Gastroesophageal sphincter (tissue), 4 donors: Measurements from ENCODE around the gene ELK1. TPM values are rescaled to one million over a fixed set of nuclear protein-coding genes. Genes with fewer than 3 reads are reported as not detected.

Experiments
- ATAC-seq: fragments of 150-250 bp; one replicate; pipeline ENCODE4 v1.9.1; 2016; ENCODE audit warnings: mild to moderate bottlenecking, moderate library complexity
- H3K27ac ChIP-seq, 4 donors: fragments of 200-600 bp; sonication (generic) in 3 of 4; 1 replicate in 3 of 4; 2 replicates in 1 of 4; pipeline ENCODE4 v1.5.1; 2016 to 2019
- H3K27me3 ChIP-seq: fragments of 200-600 bp; sonication (generic); one replicate; pipeline ENCODE4 v1.5.1; 2019
- H3K36me3 ChIP-seq, 2 donors: fragments of 200-600 bp; sonication (generic); one replicate each; pipeline ENCODE4 v1.5.1; 2019; ENCODE audit warnings: control low read depth in 1 of 2
- H3K4me1 ChIP-seq, 3 donors: fragments of 200-600 bp; sonication (generic); 1 replicate in 2 of 3; 2 replicates in 1 of 3; pipeline ENCODE4 v1.5.1; 2016 to 2019; ENCODE audit warnings: control low read depth in 2 of 3
- H3K4me3 ChIP-seq, 2 donors: fragments of 200-600 bp; sonication (generic); one replicate each; pipeline ENCODE4 v1.5.1; 2019; ENCODE audit warnings: mild to moderate bottlenecking in 1 of 2, moderate library complexity in 1 of 2
- H3K9me3 ChIP-seq, 3 donors: fragments of 200-600 bp; sonication (generic); one replicate each; pipeline ENCODE4 v1.5.1; 2017 to 2019; ENCODE audit warnings: control low read depth in 2 of 3
- EP300 ChIP-seq: sonication (generic); formaldehyde crosslinking; IDR thresholded peaks from one replicate; pipeline ENCODE4 v1.6.1; 2017; ENCODE audit warnings: antibody characterized with exemption, mild to moderate bottlenecking
- POLR2A ChIP-seq, 2 donors: fragments of 450-650 bp; IDR thresholded peaks; one replicate each; pipeline ENCODE4 v1.6.1; 2017; ENCODE audit warnings: antibody characterized with exemption in 2 of 2, mild to moderate bottlenecking in 2 of 2, moderate library complexity in 1 of 2
- POLR2AphosphoS5 ChIP-seq: sonication (generic); formaldehyde crosslinking; IDR thresholded peaks from one replicate; pipeline ENCODE4 v1.6.1; 2017; ENCODE audit warnings: antibody characterized with exemption
- WGBS, 2 donors: methylation state at CpG; one replicate each; pipeline ENCODE4 v1.1.5; 2018; ENCODE audit warnings: low coverage in 1 of 2; 5-methylcytosine and 5-hydroxymethylcytosine counted together
- total RNA-seq, 4 donors: library from RNA; depleted of rRNA; stranded (reverse); fragments of >200 nt; gene quantifications; one replicate each; pipeline ENCODE4 v1.1.0, GENCODE V29; 2016
- TF ChIP-seq, protein P1 (sequence below), 4 experiments: fragments of 200-600 bp in 2 of 4; fragments of 450-650 bp in 2 of 4; sonication (generic) in 1 of 4; IDR thresholded peaks; one replicate each; pipeline ENCODE4 v1.5.1; 2017 to 2019; ENCODE audit warnings: antibody characterized with exemption in 4 of 4, mild to moderate bottlenecking in 2 of 4, moderate library complexity in 2 of 4

Gene ELK1
- total RNA-seq, 4 donors from 2014 or later, result 20.0 to 26.8 (median 26.2) TPM

DNA sequence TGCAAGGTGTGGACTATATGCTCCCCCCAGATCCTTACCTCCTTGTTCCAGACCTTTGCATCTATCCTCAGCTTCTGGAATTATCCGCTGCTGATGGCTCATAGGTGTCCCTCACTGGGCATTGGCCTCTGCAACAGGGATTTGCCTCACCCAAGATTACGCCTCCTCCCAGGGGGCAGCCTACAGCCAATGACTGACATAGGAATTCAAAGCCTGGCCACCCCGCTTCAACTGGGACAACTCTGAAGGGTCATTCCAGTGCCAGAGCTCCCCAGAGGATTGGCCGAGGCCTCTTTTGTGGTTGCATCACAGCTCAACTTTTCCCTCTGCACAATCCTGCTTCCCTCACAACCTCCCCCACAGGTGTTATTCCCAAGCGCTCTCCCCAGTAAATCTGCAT, 35.7 kb downstream of the ELK1 start:
- Histone ChIP-seq H3K9me3 (no peaks in the 10 kb centered on the region), H3K27ac (no peak overlapping the region), H3K36me3 (no peaks in the 10 kb centered on the region), H3K4me3 (no peak overlapping the region), H3K27me3 (peaks cover 6% of the 10 kb centered on the region), H3K4me1 (peaks cover 0 to 5% (median 0%) of the 10 kb centered on the region in 3 donors)
- WGBS, 2 donors, result 71 to 100% methylated on average over 1 of the region's 5 CpGs
- ATAC-seq, result no peak
- TF ChIP-seq EP300, result no peak
- no peak for TF ChIP-seq POLR2A (IDR thresholded peaks at IDR 0.05)
- no peak for TF ChIP-seq POLR2AphosphoS5
- TF ChIP-seq, protein P1, sequence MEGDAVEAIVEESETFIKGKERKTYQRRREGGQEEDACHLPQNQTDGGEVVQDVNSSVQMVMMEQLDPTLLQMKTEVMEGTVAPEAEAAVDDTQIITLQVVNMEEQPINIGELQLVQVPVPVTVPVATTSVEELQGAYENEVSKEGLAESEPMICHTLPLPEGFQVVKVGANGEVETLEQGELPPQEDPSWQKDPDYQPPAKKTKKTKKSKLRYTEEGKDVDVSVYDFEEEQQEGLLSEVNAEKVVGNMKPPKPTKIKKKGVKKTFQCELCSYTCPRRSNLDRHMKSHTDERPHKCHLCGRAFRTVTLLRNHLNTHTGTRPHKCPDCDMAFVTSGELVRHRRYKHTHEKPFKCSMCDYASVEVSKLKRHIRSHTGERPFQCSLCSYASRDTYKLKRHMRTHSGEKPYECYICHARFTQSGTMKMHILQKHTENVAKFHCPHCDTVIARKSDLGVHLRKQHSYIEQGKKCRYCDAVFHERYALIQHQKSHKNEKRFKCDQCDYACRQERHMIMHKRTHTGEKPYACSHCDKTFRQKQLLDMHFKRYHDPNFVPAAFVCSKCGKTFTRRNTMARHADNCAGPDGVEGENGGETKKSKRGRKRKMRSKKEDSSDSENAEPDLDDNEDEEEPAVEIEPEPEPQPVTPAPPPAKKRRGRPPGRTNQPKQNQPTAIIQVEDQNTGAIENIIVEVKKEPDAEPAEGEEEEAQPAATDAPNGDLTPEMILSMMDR (IDR thresholded peaks at IDR 0.05), result no peak

DNA sequence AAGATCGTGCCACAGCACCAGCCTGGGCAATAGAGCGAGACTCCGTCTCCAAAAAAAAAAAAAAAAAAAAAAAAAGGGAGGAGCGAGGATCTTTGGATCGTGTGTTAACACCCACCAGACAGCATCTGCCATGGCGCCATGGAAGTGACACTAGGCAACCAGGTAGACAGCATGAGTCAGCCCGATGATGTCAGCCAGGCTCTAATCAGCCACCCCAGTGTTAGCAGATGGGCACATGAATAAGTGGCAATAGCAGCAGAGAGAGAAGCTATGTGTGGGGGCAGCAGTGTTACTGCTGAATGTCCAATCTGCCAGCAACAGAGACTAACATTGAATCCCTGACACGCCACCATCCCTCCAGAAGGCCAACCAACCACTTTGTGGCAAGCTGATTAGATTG, 37.3 kb downstream of the ELK1 start:
- Histone ChIP-seq H3K27ac (no peak overlapping the region), H3K36me3 (no peaks in the 10 kb centered on the region), H3K27me3 (no peaks in the 10 kb centered on the region), H3K9me3 (no peaks in the 10 kb centered on the region), H3K4me1 (no peaks in the 10 kb centered on the region), H3K4me3 (no peak overlapping the region)
- 71 to 80% methylated on average over 1 to 5 of the region's 8 CpGs for WGBS, 2 donors
- TF ChIP-seq POLR2AphosphoS5, result no peak
- no peak for TF ChIP-seq POLR2A (IDR thresholded peaks at IDR 0.05)
- TF ChIP-seq EP300, result no peak
- TF ChIP-seq, protein P1 (IDR thresholded peaks at IDR 0.05), result no peak
- ATAC-seq, result no peak

DNA sequence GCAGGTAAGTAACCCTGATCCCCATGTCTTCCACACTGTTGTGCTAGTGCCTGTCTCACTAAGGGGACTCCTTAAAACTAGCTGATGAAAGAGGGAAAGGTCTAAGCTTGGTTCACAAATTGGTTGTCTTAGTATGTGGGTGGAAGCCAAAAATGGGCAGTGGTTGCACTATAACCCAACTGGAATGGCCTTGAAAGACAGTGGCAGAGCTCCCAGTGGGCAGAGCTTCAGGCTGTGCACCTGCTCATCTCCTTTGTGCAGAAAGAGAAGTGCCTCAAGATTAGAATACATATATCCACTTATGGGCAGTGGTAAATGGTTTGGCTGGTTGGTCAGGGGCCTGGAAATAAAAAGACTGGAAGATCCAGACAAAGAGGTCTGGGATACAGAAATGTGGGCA, 37.9 kb downstream of the ELK1 start:
- Histone ChIP-seq H3K27ac (no peak overlapping the region), H3K4me3 (no peak overlapping the region), H3K27me3 (no peaks in the 10 kb centered on the region), H3K36me3 (no peaks in the 10 kb centered on the region), H3K9me3 (no peaks in the 10 kb centered on the region), H3K4me1 (no peaks in the 10 kb centered on the region)
- ATAC-seq, result no peak
- TF ChIP-seq POLR2AphosphoS5 (no peak), EP300 (no peak), POLR2A (IDR thresholded peaks at IDR 0.05) (no peak)
- TF ChIP-seq, protein P1 (IDR thresholded peaks at IDR 0.05), result no peak

DNA sequence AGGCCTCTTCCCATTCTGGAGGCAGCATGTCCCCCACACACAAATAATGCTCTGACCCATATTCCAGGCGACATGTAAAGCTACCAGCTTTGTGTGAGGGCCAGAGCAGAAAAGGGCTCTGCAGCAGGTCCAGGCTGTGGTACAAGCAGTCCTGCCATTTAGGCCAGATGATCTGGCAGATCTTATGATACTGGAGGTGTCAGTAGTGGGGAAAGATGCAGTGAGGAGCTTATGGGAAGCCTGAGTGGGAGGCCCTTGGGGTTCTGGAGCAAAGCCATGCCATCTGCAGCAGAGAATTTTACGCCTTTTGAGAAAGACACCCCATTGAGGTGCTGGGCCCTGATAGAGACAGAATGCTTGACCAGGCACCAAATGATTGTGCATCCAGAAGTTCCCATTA, 38.4 kb downstream of the ELK1 start:
- Histone ChIP-seq H3K36me3 (no peaks in the 10 kb centered on the region), H3K27me3 (no peaks in the 10 kb centered on the region), H3K9me3 (no peaks in the 10 kb centered on the region), H3K4me3 (no peak overlapping the region), H3K4me1 (no peaks in the 10 kb centered on the region), H3K27ac (no peak overlapping the region)
- WGBS, 2 donors, result no CpG with 5 or more reads among the region's 2 CpGs
- ATAC-seq, result no peak
- TF ChIP-seq POLR2A (IDR thresholded peaks at IDR 0.05), result no peak
- no peak for TF ChIP-seq EP300
- TF ChIP-seq POLR2AphosphoS5, result no peak

DNA sequence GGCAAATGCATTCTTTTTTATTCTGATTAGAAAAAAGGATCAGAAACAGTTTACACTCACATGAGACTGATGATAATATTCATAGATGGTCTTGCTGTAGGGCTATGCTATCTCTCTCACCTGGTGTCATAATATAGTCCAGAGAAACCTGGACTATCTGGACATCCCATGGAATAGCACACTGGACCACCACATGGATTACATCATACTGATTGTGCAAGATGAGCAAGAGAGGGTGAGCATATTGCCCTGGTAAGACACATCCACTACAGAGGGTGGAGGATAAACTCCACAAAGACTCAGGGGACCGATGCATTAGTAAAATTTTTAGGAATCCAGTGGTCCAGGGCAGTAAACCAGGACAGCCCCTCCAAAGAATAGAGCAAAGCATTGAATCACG, 38.9 kb downstream of the ELK1 start:
- ATAC-seq, result no peak
- no peaks in the 10 kb centered on the region for H3K36me3 ChIP-seq
- no peak overlapping the region for H3K4me3 ChIP-seq
- no peaks in the 10 kb centered on the region for H3K9me3 ChIP-seq
- no peaks in the 10 kb centered on the region for H3K4me1 ChIP-seq
- no peaks in the 10 kb centered on the region for H3K27me3 ChIP-seq
- no peak overlapping the region for H3K27ac ChIP-seq
- TF ChIP-seq EP300 (no peak), POLR2AphosphoS5 (no peak)
- TF ChIP-seq, protein P1 (IDR thresholded peaks at IDR 0.05), result no peak
- 67 to 100% methylated on average over 1 to 2 of the region's 2 CpGs for WGBS, 2 donors
